Hepatocyte (in vitro differentiated cells): Measurements from ENCODE around the gene PTPN6. TPM values are rescaled to one million over a fixed set of nuclear protein-coding genes. Genes with fewer than 3 reads are reported as not detected.

ENCODE experiments used
- DNase-seq: peaks from one replicate; pipeline ENCODE4 v3.0.0-alpha.2; 2016; ENCODE audit warnings: low spot score
- H2AFZ ChIP-seq: fragments of 200-600 bp; sonication (generic); 2 replicates; pipeline ENCODE4 v1.6.0; 2016; ENCODE audit warnings: antibody characterized with exemption, mild to moderate bottlenecking
- H3K27ac ChIP-seq: fragments of 200-600 bp; sonication (generic); 2 replicates; pipeline ENCODE4 v1.5.1; 2016; ENCODE audit warnings: mild to moderate bottlenecking
- H3K27me3 ChIP-seq: fragments of 200-600 bp; sonication (generic); 2 replicates; pipeline ENCODE4 v1.6.1; 2016
- H3K36me3 ChIP-seq: fragments of 200-600 bp; sonication (generic); replicated peaks from 2 replicates; pipeline ENCODE4 v1.5.1; 2016; ENCODE audit warnings: low read depth; ENCODE audit not compliant: insufficient read depth
- H3K4me1 ChIP-seq: fragments of 200-600 bp; sonication (generic); 2 replicates; pipeline ENCODE4 v1.5.1; 2016; ENCODE audit warnings: mild to moderate bottlenecking, moderate library complexity; ENCODE audit not compliant: insufficient read depth
- H3K4me2 ChIP-seq: fragments of 200-600 bp; sonication (generic); 2 replicates; pipeline ENCODE4 v1.6.0; 2016
- H3K4me3 ChIP-seq: fragments of 200-600 bp; sonication (generic); 2 replicates; pipeline ENCODE4 v1.5.1; 2016; ENCODE audit warnings: mild to moderate bottlenecking
- H3K79me2 ChIP-seq: fragments of 200-600 bp; sonication (generic); 2 replicates; pipeline ENCODE4 v1.6.0; 2017; ENCODE audit warnings: mild to moderate bottlenecking
- H3K9me2 ChIP-seq: fragments of 200-600 bp; sonication (generic); replicated peaks from 2 replicates; pipeline ENCODE4 v1.6.0; 2017; ENCODE audit warnings: mild to moderate bottlenecking; ENCODE audit not compliant: insufficient read depth
- H3K9me3 ChIP-seq: fragments of 200-600 bp; sonication (generic); 2 replicates; pipeline ENCODE4 v1.5.1; 2016; ENCODE audit warnings: low read depth, mild to moderate bottlenecking
- H4K20me1 ChIP-seq: fragments of 200-600 bp; sonication (generic); 2 replicates; pipeline ENCODE4 v1.6.0; 2016; ENCODE audit warnings: mild to moderate bottlenecking; ENCODE audit not compliant: insufficient read depth, poor library complexity, severe bottlenecking
- CTCF ChIP-seq: fragments of 200-600 bp; sonication (generic); IDR thresholded peaks from 2 replicates; pipeline ENCODE4 v1.5.1; 2016; ENCODE audit warnings: antibody characterized with exemption, mild to moderate bottlenecking; ENCODE audit not compliant: poor library complexity
- EZH2 ChIP-seq: fragments of 200-600 bp; sonication (generic); IDR thresholded peaks from 2 replicates; pipeline ENCODE4 v1.6.1; 2016; ENCODE audit warnings: antibody characterized with exemption, mild to moderate bottlenecking, borderline replicate concordance
- EZH2phosphoT487 ChIP-seq: fragments of 200-600 bp; sonication (generic); IDR thresholded peaks from one replicate; pipeline ENCODE4 v1.6.1; 2018; ENCODE audit warnings: antibody characterized with exemption, mild to moderate bottlenecking, low read depth, moderate library complexity; ENCODE audit not compliant: unreplicated experiment, severe bottlenecking
- WGBS: methylation state at CpG from one replicate; pipeline ENCODE4 v1.1.6; 2016; ENCODE audit warnings: low lambda C conversion rate; ENCODE audit errors: missing lambda C conversion rate; 5-methylcytosine and 5-hydroxymethylcytosine counted together
- polyA plus RNA-seq: library from polyadenylated mRNA; unstranded; fragments of >200 nt; fragmentation: Nextera tagmentation; extraction: Ambion mirVana; gene quantifications from 2 replicates; pipeline ENCODE4 v1.2.1, GENCODE V29; 2016
- total RNA-seq: library from RNA; depleted of rRNA; stranded (reverse); fragments of >200 nt; gene quantifications from 2 replicates; pipeline ENCODE4 v1.2.3, GENCODE V29; 2014

PTPN6 gene
- total and polyA plus RNA-seq, 2 experiments from 2014 or later: 14.5 to 20.8 TPM

DNA sequence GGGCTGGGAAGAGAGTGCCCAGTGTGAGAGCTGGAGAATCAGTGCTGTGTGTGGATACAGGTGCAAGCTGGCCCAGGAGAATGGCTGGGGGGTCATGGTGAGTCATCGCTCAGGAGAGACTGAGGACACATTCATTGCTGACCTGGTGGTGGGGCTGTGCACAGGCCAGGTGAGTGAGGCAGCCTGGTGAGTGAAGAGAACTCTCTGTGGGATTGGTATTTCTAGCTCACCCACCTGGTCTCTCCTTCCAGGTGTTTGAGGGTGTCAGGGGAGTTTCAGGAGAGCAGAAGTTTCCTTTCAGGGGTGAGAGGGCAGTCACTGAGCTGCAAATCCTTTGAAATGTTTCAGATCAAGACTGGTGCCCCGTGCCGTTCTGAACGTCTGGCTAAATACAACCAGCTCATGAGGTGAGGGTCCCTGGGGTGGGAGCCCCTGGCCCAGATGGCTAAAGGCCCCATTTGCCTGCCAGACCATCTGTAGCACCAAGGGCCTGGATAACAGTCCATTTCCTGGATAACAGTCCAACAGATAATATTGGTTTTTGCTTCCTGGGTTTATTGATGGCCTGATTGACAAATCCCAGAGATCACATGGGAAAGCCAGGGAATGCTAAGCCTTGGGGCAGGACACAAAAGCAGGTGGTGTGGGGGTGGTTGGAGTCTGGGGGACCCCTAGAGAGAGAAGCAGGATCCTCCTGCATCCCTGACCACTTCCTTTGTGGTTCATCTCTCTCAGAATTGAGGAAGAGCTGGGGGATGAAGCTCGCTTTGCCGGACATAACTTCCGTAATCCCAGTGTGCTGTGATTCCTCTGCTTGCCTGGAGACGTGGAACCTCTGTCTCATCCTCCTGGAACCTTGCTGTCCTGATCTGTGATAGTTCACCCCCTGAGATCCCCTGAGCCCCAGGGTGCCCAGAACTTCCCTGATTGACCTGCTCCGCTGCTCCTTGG lies 28.9 kb upstream of the PTPN6 start:
- peaks cover 28% of the 10 kb centered on the region for H3K4me1 ChIP-seq
- H3K4me2 ChIP-seq: no peak overlapping the region
- H3K36me3 ChIP-seq: no peaks in the 10 kb centered on the region
- no peaks in the 10 kb centered on the region for H3K9me2 ChIP-seq
- WGBS: 82% methylated on average over 9 of the region's 9 CpGs
- no peak overlapping the region for H2AFZ ChIP-seq
- no peaks in the 10 kb centered on the region for H3K9me3 ChIP-seq
- TF ChIP-seq EZH2phosphoT487 (no peak), CTCF (no peak), EZH2 (no peak)
- H3K4me3 ChIP-seq: no peak overlapping the region
- H4K20me1 ChIP-seq: no peaks in the 10 kb centered on the region
- peaks cover 8% of the 10 kb centered on the region for H3K79me2 ChIP-seq
- DNase-seq: no peak
- H3K27ac ChIP-seq: no peak overlapping the region
- no peaks in the 10 kb centered on the region for H3K27me3 ChIP-seq

DNA sequence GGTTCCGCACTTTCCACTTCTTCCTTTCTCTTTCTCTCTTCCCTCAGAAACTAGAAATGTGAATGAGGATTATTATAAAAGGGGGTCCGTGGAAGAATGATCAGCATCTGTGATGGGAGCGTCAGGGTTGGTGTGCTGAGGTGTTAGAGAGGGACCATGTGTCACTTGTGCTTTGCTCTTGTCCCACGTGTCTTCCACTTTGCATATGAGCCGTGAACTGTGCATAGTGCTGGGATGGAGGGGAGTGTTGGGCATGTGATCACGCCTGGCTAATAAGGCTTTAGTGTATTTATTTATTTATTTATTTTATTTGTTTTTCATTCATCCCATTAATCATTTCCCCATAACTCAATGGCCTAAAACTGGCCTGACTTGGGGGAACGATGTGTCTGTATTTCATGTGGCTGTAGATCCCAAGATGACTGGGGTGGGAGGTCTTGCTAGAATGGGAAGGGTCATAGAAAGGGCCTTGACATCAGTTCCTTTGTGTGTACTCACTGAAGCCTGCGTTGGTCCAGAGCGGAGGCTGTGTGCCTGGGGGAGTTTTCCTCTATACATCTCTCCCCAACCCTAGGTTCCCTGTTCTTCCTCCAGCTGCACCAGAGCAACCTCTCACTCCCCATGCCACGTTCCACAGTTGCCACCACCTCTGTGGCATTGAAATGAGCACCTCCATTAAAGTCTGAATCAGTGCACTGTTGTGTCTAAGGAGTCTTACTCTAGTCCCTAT lies 28.0 kb upstream of the PTPN6 start:
- no peak overlapping the region for H3K27ac ChIP-seq
- H3K36me3 ChIP-seq: no peaks in the 10 kb centered on the region
- no peak overlapping the region for H3K4me3 ChIP-seq
- no peaks in the 10 kb centered on the region for H4K20me1 ChIP-seq
- WGBS: 89% methylated on average over 10 of the region's 10 CpGs
- H3K79me2 ChIP-seq: peaks cover 13% of the 10 kb centered on the region
- H3K9me3 ChIP-seq: no peaks in the 10 kb centered on the region
- no peak overlapping the region for H2AFZ ChIP-seq
- DNase-seq: no peak
- TF ChIP-seq EZH2phosphoT487 (no peak), CTCF (no peak), EZH2 (no peak)
- H3K4me2 ChIP-seq: no peak overlapping the region
- H3K9me2 ChIP-seq: no peaks in the 10 kb centered on the region
- peaks cover 28% of the 10 kb centered on the region for H3K4me1 ChIP-seq
- H3K27me3 ChIP-seq: no peaks in the 10 kb centered on the region

- Histone ChIP-seq H3K27me3 (no peaks in the 10 kb centered on the region), H3K4me3 (no peak overlapping the region), H3K4me2 (no peak overlapping the region), H3K4me1 (peaks cover 28% of the 10 kb centered on the region), H4K20me1 (peaks cover 2% of the 10 kb centered on the region), H2AFZ (no peak overlapping the region), H3K36me3 (no peaks in the 10 kb centered on the region), H3K79me2 (peaks cover 19% of the 10 kb centered on the region), H3K27ac (no peak overlapping the region), H3K9me2 (no peaks in the 10 kb centered on the region), H3K9me3 (no peaks in the 10 kb centered on the region)
- 79% methylated on average over 6 of the region's 6 CpGs for WGBS
- no peak for DNase-seq
- TF ChIP-seq CTCF (no peak), EZH2 (no peak), EZH2phosphoT487 (no peak)
Measured at GRCh38 chr12:6923851-6924250, 27.3 kb upstream of the PTPN6 start.
